Motor neuron (in vitro differentiated cells): ENCODE results near the gene PIMREG. TPM values are rescaled to one million over a fixed set of nuclear protein-coding genes. Genes with fewer than 3 reads are reported as not detected.

ENCODE experiments used
- ATAC-seq, 8 experiments: fragments of 200-7000 bp; cut with Tn5 transposase; replicated peaks in 6 of 8; 2 replicates each; pipeline ENCODE4 v1.8.0; 2021; ENCODE audit warnings: mild to moderate bottlenecking in 8 of 8, moderate library complexity in 8 of 8
- H3K27ac ChIP-seq, 2 donors: fragments of 250-450 bp; sonication (Bioruptor Pico); 2 replicates each; pipeline ENCODE4 v1.9.0; 2021; ENCODE audit warnings: antibody characterized with exemption in 2 of 2, mild to moderate bottlenecking in 2 of 2, moderate library complexity in 1 of 2
- H3K4me1 ChIP-seq, 2 donors: fragments of 250-450 bp; sonication (Bioruptor Pico); replicated peaks in 1 of 2; 2 replicates each; pipeline ENCODE4 v1.6.1; 2021; ENCODE audit warnings: antibody characterized with exemption in 2 of 2, mild to moderate bottlenecking in 2 of 2, moderate library complexity in 1 of 2
- H3K4me3 ChIP-seq, 5 donors: fragments of 250-450 bp; sonication (Bioruptor Pico); 2 replicates each; pipeline ENCODE4 v1.9.0; 2021; ENCODE audit warnings: antibody characterized with exemption in 5 of 5, mild to moderate bottlenecking in 5 of 5, moderate library complexity in 4 of 5
- WGBS, 10 experiments: fragments of 450-650 bp; shearing (Covaris generic); methylation state at CpG; one replicate each; pipeline ENCODE4 v1.0.0; 2022; 5-methylcytosine and 5-hydroxymethylcytosine counted together
- in situ Hi-C, 9 experiments: fragments of 400-800 bp; cut with MboI; loops; one replicate each; pipeline ENCODE4 v1.15.0; 2021; ENCODE audit warnings: low sequenced_read_pairs in 9 of 9, low pct_unique_long_range_greater_than_20kb in 2 of 9; ENCODE audit not compliant: unreplicated experiment in 9 of 9
- total RNA-seq, 8 experiments: library from RNA; unstranded; fragments of 300-600 nt; gene quantifications; 2 replicates each; pipeline versions ENCODE4 v1.2.3 to v1.2.4, GENCODE V29; 2022

PIMREG gene
- total RNA-seq, 8 experiments from 2014 or later = 0.71 to 47.6 (median 3.5) TPM; not detected in 1

DNA sequence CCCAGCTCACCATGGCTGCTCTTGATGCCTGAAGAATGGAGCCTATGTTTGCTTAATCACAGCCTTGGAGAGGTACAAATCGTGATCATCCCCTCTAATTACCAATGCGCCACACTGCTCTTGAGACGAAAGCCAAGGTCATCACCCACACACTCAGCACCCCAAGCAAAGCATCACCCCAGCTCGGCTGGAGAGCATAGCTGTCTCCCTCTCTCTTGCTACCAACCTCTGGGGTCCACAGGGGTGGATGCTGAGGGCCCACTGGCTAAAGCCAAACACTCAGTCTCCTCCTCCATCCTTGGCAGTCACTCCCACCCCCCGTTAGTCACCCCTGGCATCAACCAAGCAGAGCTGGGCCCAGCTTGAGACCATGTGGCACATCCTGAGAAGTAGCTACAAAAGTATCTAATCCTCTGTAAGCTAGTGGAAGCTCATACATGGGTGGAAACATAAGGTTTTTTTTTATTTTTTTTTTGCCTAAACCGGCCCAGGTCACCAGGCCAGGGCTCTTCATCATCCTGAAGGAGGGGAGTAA is 44.8 kb downstream of the PIMREG start:
- H3K4me3 ChIP-seq = no peak overlapping the region
- 20 to 83% (median 40%) methylated on average over 1 to 2 of the region's 6 CpGs; no CpG with 5 or more reads in 3 of the 10 experiments for WGBS, 10 experiments
- H3K4me1 ChIP-seq = no peaks in the 10 kb centered on the region
- in situ Hi-C loops = no loop called here
- ATAC-seq = no peak
- H3K27ac ChIP-seq = no peak overlapping the region

DNA sequence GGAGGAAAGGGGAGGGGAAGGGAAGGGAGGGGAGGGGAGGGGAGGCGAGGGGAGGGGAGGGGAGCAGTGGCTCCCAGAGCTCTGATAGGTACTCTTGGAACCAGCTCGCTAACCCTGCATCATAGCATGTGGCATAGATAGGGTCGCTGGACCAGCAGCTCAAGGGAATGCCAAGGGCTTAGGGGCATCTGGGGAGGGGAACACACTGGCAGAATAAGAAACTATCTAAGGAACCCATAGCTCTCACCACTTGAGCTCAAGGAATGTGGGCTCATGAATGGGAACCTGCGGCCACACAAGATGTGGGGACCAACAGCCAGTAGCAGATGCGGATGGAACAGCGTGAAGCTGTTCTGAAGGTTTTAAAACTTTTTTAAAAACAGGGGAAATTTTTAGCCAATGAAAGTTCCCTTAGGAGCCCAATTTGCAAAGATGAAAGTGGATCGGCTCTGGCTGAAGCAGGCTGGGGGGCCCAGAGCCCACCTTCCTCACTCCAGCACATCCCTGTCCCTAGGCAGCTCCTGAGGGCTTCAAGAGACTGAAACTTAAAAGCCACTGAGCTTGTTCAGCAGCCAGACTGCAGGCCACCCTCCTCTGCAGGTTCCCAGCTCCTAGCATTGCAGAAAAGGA is 46.9 kb downstream of the PIMREG start:
- no peak for ATAC-seq
- Histone ChIP-seq H3K27ac (no peak overlapping the region), H3K4me3 (no peak overlapping the region), H3K4me1 (peaks cover 1 to 4% of the 10 kb centered on the region in 2 donors)
- WGBS, 10 experiments = 29 to 90% (median 88%) methylated on average over 1 to 4 of the region's 7 CpGs; no CpG with 5 or more reads in 5 of the 10 experiments
- in situ Hi-C loops = no loop called here

DNA sequence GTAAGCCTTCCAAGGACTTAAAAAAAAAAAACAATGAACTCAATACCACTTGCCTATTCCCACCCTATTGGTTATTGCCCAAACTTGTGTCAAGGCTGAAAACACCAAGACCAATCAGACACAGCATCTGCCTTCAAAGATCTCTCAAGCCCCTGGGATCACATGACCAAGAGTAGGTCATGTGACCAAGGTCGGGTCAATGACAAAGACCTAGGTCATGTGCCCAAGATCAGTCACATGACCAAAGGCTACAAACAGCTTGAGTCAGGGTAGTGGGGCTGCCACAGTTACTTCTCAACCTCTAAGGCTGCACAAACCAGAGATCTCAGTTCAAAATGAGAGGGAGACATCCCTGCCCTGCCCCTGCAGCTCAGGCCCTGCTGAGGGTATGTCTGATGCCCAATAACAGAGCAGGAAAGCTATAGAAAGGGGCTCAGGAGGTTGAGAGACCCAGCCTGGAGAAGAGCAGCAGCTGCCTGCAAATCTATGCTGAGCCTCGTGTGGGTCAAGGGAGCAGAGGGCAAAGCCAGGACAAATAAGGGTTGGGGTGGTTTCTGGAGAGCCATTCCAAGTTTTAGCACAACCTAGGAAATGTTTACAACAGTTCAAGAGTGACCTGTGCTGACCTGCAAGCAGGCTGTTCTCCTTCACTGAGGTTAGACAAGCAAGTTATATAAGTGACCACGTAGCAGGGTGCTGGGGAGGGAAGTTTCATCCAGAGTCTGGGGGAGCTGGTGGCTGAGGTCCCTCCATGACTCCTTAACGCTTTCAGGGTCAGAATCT is 48.8 kb downstream of the PIMREG start:
- ATAC-seq = no peak

DNA sequence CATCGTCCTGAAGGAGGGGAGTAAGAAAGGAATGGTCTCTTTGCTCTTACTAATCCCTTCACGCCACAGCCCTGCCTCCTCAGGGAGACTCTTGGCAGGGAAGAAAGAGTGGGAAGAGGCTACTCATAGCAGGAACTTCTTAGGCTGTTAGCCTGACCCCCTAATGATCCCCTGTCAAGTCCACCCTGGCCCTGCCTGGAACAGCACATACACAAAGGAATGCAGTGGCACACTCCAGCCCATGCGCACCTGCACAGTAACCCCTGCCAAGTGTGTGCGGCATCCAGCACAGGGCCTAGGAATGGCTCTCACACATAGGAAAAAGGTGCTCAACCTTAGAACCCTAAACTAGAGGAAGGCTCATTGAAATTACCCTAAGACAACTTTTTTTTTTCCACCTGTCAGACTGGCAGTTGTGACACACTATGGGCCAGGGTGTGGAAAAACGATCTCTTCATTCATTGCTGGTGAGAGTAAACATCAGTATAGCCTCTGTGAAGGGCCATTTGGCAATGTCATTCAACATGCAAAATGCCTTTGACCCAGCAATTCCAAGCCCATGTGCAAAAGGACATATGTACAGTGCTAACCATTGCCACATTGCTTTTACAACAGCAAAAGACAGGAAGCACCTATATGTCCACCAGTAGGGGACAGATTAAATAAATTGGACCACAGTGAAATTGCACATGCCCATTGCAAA is 50.1 kb downstream of the PIMREG start:
- Histone ChIP-seq H3K4me1 (peaks cover 19 to 24% of the 10 kb centered on the region in 2 donors), H3K4me3 (no peak overlapping the region), H3K27ac (no peak overlapping the region)
- ATAC-seq = no peak
- in situ Hi-C loops = no loop called here
- WGBS, 10 experiments = 0 to 100% (median 55%) methylated on average over 1 to 4 of the region's 5 CpGs; no CpG with 5 or more reads in 4 of the 10 experiments

More for the DNA sequence above, 48.8 kb downstream of the PIMREG start:
- H3K4me1 ChIP-seq = peaks cover 16 to 20% of the 10 kb centered on the region in 2 donors
- in situ Hi-C loops = no loop called here
- no peak overlapping the region for H3K4me3 ChIP-seq
- H3K27ac ChIP-seq = no peak overlapping the region
- 40 to 100% (median 57%) methylated on average over 1 to 2 of the region's 4 CpGs; no CpG with 5 or more reads in 3 of the 10 experiments for WGBS, 10 experiments

DNA sequence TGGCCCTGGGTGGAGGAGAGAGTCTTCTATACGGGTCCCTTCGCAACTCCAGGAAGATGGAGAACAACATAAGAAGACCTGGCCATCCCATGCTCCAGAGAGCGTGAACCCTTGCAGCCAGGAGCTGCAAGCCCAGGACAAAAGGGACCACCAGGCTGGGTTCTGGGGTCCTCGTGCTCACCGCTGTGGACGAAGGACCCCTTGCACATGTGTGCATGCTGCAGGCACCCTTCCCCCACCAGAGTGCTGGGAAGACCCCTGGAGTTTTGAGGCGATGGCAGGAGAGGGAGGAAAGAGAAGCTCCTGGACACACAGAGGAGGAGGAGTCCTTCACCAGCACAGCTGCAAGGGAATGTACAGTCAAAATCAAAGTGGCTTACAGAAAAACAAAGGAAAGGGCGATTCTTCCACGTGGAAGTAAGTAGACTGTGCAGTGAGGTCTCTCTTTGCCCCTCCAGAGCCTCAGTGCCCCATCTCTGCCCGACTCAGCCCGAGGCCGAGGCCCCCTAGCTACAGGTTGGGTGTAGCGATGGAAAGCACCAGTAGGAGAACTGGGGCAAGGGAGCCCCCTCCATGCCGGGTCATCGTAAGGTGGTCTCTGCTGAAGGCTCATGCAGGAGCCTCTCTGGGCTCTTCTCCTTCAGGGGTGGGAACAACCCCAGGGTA is 51.3 kb downstream of the PIMREG start:
- H3K27ac ChIP-seq = no peak overlapping the region
- 38 to 90% (median 59%) methylated on average over 2 to 7 of the region's 15 CpGs; no CpG with 5 or more reads in 4 of the 10 experiments for WGBS, 10 experiments
- in situ Hi-C loops = no loop called here
- peak in 4 of 8 experiments; percentile 1 to 14 (median 8) for ATAC-seq
- H3K4me3 ChIP-seq = no peak overlapping the region
- peaks cover 19 to 24% of the 10 kb centered on the region in 2 donors for H3K4me1 ChIP-seq

DNA sequence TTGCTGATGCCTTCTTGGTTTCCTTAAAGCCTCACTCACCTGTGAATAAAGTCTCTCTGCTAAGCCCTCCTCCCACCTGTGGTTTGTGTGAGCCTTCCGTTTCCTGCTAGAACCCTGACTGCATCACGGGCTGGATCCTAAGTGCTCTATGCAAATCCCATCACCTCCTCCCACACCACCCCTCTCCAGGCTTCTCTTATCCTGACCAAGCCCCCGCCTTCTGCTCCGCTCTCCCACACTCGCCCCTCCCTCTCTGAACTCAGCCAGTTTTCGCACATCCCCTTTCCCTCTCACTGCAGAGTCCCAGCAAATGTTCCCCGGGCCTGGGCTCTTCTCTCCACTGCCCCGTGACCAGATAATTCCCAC is 51.8 kb downstream of the PIMREG start:
- in situ Hi-C loops = no loop called here
- ATAC-seq = peak in 7 of 8 experiments; percentile 48 to 78 (median 71)
- Histone ChIP-seq H3K4me1 (peaks cover 19 to 24% of the 10 kb centered on the region in 2 donors), H3K27ac (no peak overlapping the region), H3K4me3 (no peak overlapping the region)
- 0 to 50% (median 36%) methylated on average over 1 to 5 of the region's 8 CpGs; no CpG with 5 or more reads in 4 of the 10 experiments for WGBS, 10 experiments

DNA sequence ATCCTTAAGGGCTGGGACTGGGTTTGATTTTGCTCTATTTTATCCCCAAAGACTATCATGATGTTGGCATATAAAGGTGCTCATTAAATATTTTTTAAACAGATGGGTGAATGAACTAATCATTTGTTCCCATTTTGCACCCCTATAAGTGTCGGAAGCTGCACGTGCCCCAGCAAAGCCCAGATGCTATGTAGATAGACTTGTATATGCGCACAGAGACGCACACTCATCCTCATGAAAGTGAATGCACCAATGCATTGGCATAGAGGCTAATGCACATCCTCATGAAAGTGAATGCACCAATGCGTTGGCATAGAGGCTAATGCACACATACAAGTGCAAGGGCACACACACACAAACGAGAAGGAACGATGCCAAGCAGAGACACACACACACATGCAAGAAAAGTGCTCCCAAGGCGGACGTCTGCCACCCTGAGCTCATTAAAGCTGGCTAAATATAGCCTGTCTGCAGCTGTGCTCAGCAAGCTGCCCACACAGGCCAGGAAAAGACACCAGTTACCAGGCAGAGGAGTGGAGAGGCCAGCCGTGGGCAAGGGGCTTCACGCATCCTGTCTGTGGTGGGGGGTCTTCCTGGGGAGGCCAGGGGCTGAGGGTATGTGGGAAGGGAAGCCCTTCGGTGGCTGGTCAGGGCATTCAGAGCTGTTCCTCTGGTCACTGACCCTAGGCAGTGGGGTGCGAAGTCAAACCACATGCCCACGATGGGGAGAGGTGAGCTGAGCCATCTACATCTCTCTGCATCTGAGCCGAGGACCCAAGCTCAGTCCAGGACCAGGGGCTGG is 52.6 kb downstream of the PIMREG start:
- in situ Hi-C loops = no loop called here
- 0 to 85% (median 52%) methylated on average over 1 to 10 of the region's 15 CpGs for WGBS, 10 experiments
- Histone ChIP-seq H3K4me1 (peaks cover 19 to 24% of the 10 kb centered on the region in 2 donors), H3K27ac (no peak overlapping the region), H3K4me3 (no peak overlapping the region)
- peak in 7 of 8 experiments; percentile 26 to 77 (median 42) for ATAC-seq

DNA sequence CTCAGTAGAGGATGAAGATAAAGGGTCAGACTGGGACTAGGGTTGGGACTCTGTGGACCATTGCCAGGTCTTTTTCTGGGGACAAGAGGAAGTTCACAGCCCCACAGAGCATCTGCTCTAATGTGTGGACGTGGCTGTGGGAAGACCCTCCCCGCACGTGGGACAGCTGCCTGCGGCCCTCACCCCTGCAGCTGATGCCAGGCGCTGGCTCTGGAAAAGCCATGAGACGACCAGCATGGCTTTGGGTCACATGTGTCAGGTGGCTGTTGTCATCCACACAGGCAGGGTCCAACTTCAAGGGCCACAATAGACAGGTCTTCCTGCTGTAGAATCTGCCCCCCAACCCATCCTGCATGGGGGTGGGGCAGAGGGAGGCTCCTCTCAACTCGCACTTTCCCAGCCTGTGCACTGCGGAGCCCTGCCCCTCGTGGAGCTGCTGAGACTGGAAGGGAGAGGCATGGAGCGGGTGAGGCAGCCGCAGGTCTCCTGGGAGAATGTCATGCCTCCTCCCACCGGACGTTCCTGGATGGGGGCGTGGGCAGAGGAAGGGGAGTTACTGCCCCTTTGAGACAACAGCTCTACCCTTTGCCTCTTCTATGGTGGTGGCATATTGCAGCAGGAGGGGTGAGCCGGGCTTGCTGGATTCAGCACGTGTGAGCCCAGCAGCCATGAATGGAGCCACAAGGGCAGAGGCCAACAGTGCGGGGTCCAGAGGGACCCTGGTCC is 53.4 kb downstream of the PIMREG start:
- no peak overlapping the region for H3K27ac ChIP-seq
- peak in 6 of 8 experiments; percentile 40 to 78 (median 63) for ATAC-seq
- in situ Hi-C loops = no loop called here
- H3K4me1 ChIP-seq = peaks cover 19 to 24% of the 10 kb centered on the region in 2 donors
- WGBS, 10 experiments = 51 to 100% (median 80%) methylated on average over 1 to 7 of the region's 17 CpGs; no CpG with 5 or more reads in 5 of the 10 experiments
- no peak overlapping the region for H3K4me3 ChIP-seq

DNA sequence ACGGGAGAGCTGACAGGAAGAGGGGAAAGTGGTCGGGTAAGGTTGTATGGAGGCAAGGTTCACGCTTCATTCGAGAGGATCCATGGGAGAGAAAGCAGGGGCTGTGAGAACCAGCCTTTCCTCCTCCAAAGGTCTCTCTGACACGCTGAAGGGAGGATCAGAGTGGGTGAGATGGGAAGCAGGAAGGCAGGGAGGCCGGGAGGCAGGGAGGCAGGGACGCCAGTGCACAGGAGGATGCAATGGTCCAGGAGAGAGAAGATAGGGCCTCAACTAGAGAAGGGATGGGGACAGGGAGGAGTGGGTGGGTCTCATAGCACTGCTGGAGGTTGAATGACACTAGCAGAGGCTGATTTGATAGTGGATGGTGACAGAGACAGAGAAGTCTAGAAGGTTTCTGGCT is 54.1 kb downstream of the PIMREG start:
- Histone ChIP-seq H3K4me3 (no peak overlapping the region), H3K27ac (no peak overlapping the region), H3K4me1 (peaks cover 19 to 24% of the 10 kb centered on the region in 2 donors)
- WGBS, 10 experiments = 20 to 92% (median 60%) methylated on average over 1 to 5 of the region's 7 CpGs; no CpG with 5 or more reads in 5 of the 10 experiments
- no peak for ATAC-seq
- in situ Hi-C loops = no loop called here

DNA sequence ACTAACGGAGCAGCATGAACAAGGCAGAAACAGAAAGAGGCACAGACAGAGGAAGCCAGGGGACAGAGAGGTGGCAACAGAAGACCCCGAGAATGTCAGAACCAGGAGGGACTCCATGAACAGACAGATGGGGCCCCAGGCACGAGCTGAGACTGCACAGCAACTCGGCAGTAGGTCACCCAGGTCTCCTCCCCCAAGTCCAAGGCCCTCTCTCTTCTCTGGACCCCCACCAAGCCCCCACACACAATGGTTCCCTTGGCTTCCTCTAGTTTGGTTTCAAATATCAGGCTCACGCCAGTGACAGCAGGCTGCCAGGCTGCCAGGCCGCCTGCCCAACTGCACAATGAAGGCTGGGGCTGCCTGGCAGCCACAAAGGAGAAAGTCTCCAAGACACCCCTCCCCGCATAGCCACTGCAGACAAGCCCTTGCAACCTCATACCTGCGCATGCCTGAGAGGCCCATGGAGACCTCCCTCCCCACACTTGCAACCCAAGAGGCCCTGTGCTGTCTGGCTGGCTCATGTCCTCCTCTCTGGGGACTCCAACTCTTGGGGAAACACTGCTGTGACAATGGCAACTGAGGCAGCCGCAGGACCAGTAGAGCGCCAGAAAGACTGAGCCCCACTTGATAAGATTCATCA is 54.8 kb downstream of the PIMREG start:
- 83 to 100% (median 95%) methylated on average over 2 to 5 of the region's 10 CpGs; no CpG with 5 or more reads in 6 of the 10 experiments for WGBS, 10 experiments
- ATAC-seq = peak in 1 of 8 experiments; percentile 71
- no peak overlapping the region for H3K4me3 ChIP-seq
- H3K4me1 ChIP-seq = peaks cover 19 to 24% of the 10 kb centered on the region in 2 donors
- H3K27ac ChIP-seq = no peak overlapping the region
- in situ Hi-C loops = no loop called here
